Nucleus accumbens (tissue), 56 donors: ENCODE measurements around the gene METTL13.

Experiments used
- DNase-seq, 56 donors: peaks; one replicate each; lab custom pipeline; 2025; lab: John Stamatoyannopoulos, UW

Gene METTL13

DNA sequence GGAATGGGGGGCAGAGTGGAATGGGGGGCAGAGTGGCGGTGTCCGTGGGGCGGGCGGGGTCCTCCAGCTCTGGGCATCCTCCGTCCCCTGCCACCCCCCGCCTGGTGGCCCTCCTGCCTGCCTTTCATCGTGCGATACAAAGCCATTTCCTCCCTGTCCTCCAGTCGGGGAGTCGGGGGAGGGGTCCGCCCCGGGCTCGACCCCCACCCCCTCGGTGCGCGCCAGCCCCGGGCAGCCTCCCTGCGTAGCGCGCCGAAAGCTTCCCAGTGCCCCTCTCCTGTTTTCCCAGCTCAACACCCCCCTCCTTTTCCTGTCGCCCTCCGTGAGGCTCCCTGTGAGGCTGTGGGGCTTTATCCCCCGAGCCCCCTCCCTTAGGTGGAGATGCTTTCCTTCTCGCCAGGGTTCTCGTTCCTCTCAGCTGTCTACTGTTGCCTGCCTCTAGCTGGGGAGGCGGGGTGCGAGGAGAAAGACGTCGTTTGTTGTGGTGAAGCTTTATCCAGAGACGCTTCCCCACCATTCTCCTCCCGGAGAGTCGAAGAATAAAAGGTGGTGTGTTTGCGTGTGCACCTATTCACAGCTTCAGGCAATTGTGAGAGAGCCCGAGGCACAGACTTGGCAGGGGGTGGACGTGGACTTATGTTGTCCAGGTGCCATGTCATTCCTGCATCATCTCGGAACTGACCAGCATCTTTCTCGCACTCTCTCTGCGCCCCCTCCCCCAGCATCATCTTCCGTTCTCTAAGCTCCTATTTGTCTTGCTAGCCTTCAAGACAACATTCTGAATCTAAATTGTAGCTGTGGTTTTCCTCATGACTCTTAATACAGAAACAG lies 60.7 kb downstream of the METTL13 start:
- peak in 51 of 56 donors; percentile 9 to 81 (median 49) for DNase-seq

DNA sequence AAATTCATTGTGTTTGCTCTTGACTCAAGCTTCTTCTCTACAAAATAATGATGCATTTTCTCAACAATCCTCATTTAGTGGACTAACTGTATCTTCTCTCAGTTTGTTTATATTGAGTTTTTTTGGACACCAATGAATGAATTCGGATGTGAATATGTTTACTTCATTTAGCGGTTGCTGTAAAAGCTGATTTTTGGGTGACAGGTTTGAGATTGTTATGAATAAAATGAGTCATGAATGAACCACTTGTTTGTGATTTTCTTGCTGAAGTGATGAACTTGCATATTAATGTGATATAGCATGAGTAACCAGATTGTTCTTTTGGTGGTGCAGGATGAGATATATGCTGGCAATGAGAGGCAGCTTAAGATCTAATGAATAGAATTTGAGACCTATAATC lies 62.9 kb downstream of the METTL13 start:
- DNase-seq, result no peak

DNA sequence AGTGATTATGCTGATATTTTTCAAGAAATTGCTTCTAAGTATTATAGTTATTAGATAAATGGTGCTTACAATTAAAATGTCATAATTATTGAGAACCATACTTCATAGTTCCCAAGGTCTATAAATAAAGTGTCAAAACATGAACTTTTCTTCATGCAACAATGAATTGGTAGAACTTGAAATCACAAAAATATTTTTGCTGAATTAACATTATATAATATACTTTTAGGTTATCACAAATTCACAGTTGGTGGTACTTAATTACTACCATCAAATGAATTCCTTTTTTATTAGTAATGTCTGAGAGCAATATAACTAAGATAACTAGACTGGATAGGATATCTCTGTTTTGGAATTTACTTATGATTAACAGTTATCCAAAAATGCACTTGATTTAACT lies 64.5 kb downstream of the METTL13 start:
- DNase-seq, result no peak
